Measurements from ENCODE around the gene CDH4.

The CDH4 gene

DNA sequence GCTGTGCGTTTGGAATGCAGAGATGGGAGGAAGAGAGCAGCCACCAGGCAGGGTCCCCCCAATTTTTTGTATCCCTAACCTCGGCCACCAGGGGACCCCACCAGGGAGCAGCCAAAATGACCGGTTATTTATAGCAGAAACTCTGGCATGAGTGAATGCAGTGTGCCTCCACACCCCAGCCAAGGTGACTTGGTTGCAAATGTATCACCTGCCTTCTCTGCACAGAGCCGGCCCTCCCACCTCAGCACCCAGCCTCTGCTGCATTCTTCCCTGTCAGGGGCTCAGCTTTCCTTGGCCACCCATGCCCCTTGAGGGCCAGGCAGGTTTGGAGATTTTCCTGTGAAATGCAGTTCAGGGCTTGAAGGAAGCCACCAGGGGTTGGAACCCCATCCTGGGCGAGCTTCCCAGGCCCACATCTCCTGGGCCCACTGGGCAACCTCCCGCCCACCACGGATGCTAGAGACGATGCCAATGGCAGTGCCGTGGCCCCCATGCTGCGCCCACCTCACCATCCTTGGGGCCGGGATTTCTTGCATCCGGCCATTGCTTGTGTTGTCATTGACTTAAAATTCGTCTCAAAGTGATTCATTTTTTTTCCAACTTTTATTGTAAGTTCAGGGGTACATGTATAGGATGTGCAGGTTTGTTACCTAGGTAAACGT lies 522.0 kb downstream of the CDH4 start:
- no peak for DNase-seq (ENCODE audit: low read depth in 1 of 2, low spot score in 1 of 2)
- Histone ChIP-seq H3K4me3 (replicated peaks; ENCODE audit: insufficient read depth, low read length) (no peak overlapping the region), H3K27ac (replicated peaks) (no peak overlapping the region), H3K27me3 (ENCODE audit: insufficient read depth, poor library complexity, severe bottlenecking) (no peaks in the 10 kb centered on the region)
- TF ChIP-seq GABPA (IDR thresholded peaks at IDR 0.05; ENCODE audit: low read depth) (no peak), SPI1 (IDR thresholded peaks at IDR 0.05; ENCODE audit: borderline replicate concordance, low read depth) (no peak), POLR2AphosphoS5 (IDR thresholded peaks at IDR 0.05; ENCODE audit: low read depth) (no peak)
- TF ChIP-seq, protein P1, sequence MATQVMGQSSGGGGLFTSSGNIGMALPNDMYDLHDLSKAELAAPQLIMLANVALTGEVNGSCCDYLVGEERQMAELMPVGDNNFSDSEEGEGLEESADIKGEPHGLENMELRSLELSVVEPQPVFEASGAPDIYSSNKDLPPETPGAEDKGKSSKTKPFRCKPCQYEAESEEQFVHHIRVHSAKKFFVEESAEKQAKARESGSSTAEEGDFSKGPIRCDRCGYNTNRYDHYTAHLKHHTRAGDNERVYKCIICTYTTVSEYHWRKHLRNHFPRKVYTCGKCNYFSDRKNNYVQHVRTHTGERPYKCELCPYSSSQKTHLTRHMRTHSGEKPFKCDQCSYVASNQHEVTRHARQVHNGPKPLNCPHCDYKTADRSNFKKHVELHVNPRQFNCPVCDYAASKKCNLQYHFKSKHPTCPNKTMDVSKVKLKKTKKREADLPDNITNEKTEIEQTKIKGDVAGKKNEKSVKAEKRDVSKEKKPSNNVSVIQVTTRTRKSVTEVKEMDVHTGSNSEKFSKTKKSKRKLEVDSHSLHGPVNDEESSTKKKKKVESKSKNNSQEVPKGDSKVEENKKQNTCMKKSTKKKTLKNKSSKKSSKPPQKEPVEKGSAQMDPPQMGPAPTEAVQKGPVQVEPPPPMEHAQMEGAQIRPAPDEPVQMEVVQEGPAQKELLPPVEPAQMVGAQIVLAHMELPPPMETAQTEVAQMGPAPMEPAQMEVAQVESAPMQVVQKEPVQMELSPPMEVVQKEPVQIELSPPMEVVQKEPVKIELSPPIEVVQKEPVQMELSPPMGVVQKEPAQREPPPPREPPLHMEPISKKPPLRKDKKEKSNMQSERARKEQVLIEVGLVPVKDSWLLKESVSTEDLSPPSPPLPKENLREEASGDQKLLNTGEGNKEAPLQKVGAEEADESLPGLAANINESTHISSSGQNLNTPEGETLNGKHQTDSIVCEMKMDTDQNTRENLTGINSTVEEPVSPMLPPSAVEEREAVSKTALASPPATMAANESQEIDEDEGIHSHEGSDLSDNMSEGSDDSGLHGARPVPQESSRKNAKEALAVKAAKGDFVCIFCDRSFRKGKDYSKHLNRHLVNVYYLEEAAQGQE (IDR thresholded peaks at IDR 0.05; ENCODE audit: insufficient replicate concordance, low read depth), result no peak
- TF ChIP-seq, protein P2, sequence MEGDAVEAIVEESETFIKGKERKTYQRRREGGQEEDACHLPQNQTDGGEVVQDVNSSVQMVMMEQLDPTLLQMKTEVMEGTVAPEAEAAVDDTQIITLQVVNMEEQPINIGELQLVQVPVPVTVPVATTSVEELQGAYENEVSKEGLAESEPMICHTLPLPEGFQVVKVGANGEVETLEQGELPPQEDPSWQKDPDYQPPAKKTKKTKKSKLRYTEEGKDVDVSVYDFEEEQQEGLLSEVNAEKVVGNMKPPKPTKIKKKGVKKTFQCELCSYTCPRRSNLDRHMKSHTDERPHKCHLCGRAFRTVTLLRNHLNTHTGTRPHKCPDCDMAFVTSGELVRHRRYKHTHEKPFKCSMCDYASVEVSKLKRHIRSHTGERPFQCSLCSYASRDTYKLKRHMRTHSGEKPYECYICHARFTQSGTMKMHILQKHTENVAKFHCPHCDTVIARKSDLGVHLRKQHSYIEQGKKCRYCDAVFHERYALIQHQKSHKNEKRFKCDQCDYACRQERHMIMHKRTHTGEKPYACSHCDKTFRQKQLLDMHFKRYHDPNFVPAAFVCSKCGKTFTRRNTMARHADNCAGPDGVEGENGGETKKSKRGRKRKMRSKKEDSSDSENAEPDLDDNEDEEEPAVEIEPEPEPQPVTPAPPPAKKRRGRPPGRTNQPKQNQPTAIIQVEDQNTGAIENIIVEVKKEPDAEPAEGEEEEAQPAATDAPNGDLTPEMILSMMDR (IDR thresholded peaks at IDR 0.05; ENCODE audit: insufficient read depth, low read length), result no peak

DNA sequence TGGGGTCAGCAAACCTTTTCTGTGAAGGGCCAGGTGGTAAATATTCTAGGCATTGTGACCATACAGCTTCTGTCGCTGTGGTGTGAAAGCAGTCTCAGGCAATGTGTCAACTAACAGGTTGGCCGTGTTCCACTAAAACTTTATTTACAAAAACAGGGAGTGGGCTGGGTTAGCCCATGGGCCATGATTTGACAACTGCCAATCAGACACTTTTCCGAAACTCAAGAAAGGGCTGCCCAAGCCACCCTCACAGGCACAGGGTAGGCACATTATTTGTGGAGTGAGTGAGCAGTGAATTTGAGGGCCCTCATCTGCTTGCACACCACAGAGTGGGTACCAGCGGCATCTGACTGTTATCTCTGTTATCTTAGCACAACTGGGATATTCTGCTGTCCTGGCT lies 523.4 kb downstream of the CDH4 start:
- Histone ChIP-seq H3K4me3 (replicated peaks; ENCODE audit: insufficient read depth, low read length) (no peak overlapping the region), H3K27ac (replicated peaks) (no peak overlapping the region), H3K27me3 (ENCODE audit: insufficient read depth, poor library complexity, severe bottlenecking) (no peaks in the 10 kb centered on the region)
- no peak for DNase-seq (ENCODE audit: low read depth in 1 of 2, low spot score in 1 of 2)
- TF ChIP-seq, protein P2 (IDR thresholded peaks at IDR 0.05; ENCODE audit: insufficient read depth, low read length), result no peak
- TF ChIP-seq POLR2AphosphoS5 (IDR thresholded peaks at IDR 0.05; ENCODE audit: low read depth), result no peak
- TF ChIP-seq, protein P1 (IDR thresholded peaks at IDR 0.05; ENCODE audit: insufficient replicate concordance, low read depth), result no peak
- no peak for TF ChIP-seq SPI1 (IDR thresholded peaks at IDR 0.05; ENCODE audit: borderline replicate concordance, low read depth)
- no peak for TF ChIP-seq GABPA (IDR thresholded peaks at IDR 0.05; ENCODE audit: low read depth)

DNA sequence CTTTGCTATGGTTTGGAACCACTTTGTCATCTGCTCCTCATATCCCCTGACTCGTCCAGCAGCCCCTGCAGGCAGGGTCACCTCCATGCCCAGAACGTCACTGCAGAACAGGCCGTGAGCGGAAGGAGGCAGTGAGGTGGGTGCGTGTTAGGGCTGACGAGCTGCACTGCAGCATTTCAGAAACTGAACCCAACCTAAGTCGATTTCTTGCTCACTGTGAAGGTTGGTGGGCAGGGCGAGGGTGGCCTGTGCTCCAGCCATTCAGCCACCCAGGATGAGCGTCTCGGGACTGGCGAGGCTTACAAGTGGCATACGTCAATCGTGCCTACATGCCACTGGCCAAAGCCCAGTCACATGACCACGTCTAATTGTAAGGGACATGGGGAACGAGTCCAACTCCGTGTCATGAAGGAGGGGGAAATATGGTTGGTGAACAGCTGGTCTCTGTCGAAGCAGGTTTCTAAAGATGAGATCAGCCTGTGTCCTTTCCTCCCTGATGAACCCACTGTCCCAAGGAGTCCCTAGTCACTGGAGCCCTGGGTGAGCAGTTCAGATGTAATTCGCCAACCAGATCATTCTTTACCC lies 524.5 kb downstream of the CDH4 start:
- DNase-seq (ENCODE audit: low read depth in 1 of 2, low spot score in 1 of 2), result no peak
- Histone ChIP-seq H3K27me3 (ENCODE audit: insufficient read depth, poor library complexity, severe bottlenecking) (no peaks in the 10 kb centered on the region), H3K4me3 (replicated peaks; ENCODE audit: insufficient read depth, low read length) (no peak overlapping the region), H3K27ac (replicated peaks) (no peak overlapping the region)
- TF ChIP-seq POLR2AphosphoS5 (IDR thresholded peaks at IDR 0.05; ENCODE audit: low read depth) (no peak), GABPA (IDR thresholded peaks at IDR 0.05; ENCODE audit: low read depth) (no peak), SPI1 (IDR thresholded peaks at IDR 0.05; ENCODE audit: borderline replicate concordance, low read depth) (no peak)
- TF ChIP-seq, protein P2 (IDR thresholded peaks at IDR 0.05; ENCODE audit: insufficient read depth, low read length), result no peak
- TF ChIP-seq, protein P1 (IDR thresholded peaks at IDR 0.05; ENCODE audit: insufficient replicate concordance, low read depth), result no peak
